GM21360 (cell line): ENCODE data around the gene PPM1L.
"Not testable (repeated sequence)": the region's sequence is repeated elsewhere in the genome, so short reads cannot be mapped to it uniquely, and the experiment has no call there.

Experiments used
- ATAC-seq: cut with Tn5 transposase; IDR thresholded peaks from one replicate; pipeline ENCODE4 v1.9.1; 2021; ENCODE audit warnings: mild to moderate bottlenecking, moderate library complexity; ENCODE audit not compliant: unreplicated experiment

The PPM1L gene

GRCh38 chr3:160755776-160756304 is at the start of gene PPM1L:
TSS of gene PPM1L (plus strand) at chr3:160756231.
- peak; percentile 45 for ATAC-seq

GRCh38 chr3:160707187-160707794 is 48.7 kb upstream of the PPM1L start:
- ATAC-seq, result peak; percentile 64

- ATAC-seq, result no peak
Measured at GRCh38 chr3:160709477-160710182, 46.4 kb upstream of the PPM1L start.

- ATAC-seq, result not testable (repeated sequence)
Measured at GRCh38 chr3:160713144-160713543, 42.9 kb upstream of the PPM1L start.

GRCh38 chr3:160719710-160720109 is 36.3 kb upstream of the PPM1L start:
- ATAC-seq, result no peak

- no peak for ATAC-seq
Measured at GRCh38 chr3:160720123-160720746, 35.8 kb upstream of the PPM1L start.

GRCh38 chr3:160722331-160722730 is 33.7 kb upstream of the PPM1L start:
- ATAC-seq, result no peak

- ATAC-seq, result no peak
Measured at GRCh38 chr3:160725338-160725737, 30.7 kb upstream of the PPM1L start.

- ATAC-seq, result no peak
Measured at GRCh38 chr3:160735826-160736225, 20.2 kb upstream of the PPM1L start.

- no peak for ATAC-seq
Measured at GRCh38 chr3:160738048-160738447, 18.0 kb upstream of the PPM1L start.

GRCh38 chr3:160739079-160739478 is 17.0 kb upstream of the PPM1L start:
- no peak for ATAC-seq

- ATAC-seq, result no peak
Measured at GRCh38 chr3:160746976-160747375, 9.1 kb upstream of the PPM1L start.

GRCh38 chr3:160747422-160747821 is 8.6 kb upstream of the PPM1L start:
- ATAC-seq, result no peak

- ATAC-seq, result no peak
Measured at GRCh38 chr3:160748231-160748630, 7.8 kb upstream of the PPM1L start.

- ATAC-seq, result no peak
Measured at GRCh38 chr3:160748787-160749186, 7.2 kb upstream of the PPM1L start.

GRCh38 chr3:160753953-160754352 is 2.1 kb upstream of the PPM1L start:
- ATAC-seq, result no peak

GRCh38 chr3:160754371-160754854 is 1.6 kb upstream of the PPM1L start:
- no peak for ATAC-seq

- ATAC-seq, result peak; percentile 90
Measured at GRCh38 chr3:160754855-160755747, 930 bp upstream of the PPM1L start.

- ATAC-seq, result no peak
Measured at GRCh38 chr3:160757233-160758106, 1.4 kb downstream of the PPM1L start.
